DLD1 (cell line): ENCODE results near the gene PTPRD.

Source experiments
- in situ Hi-C: cut with HindIII; loops from 2 replicates; pipeline ENCODE4 v1.10.0; 2017; ENCODE audit warnings: low sequenced_read_pairs

The PTPRD gene

DNA sequence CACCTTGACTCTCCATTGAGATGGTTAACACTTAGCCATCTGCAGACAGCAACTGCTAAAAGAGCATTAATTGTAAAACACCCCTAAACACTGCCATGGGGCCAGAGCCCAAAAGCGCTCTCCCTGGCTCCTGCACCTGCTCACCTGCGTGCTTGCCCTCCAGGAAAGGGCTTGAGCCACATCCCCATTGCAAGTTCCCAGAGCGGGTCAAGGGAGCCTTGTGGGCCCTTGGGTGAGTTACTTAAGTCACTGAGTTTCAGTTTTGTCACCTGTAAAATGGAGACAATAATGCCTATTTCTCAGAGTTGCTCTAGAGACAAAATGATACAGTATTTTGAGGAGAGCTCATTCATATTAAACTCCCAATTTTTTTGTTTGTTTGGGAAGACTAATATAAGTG is 967.8 kb downstream of the PTPRD start:
- in situ Hi-C loops = no loop called here

DNA sequence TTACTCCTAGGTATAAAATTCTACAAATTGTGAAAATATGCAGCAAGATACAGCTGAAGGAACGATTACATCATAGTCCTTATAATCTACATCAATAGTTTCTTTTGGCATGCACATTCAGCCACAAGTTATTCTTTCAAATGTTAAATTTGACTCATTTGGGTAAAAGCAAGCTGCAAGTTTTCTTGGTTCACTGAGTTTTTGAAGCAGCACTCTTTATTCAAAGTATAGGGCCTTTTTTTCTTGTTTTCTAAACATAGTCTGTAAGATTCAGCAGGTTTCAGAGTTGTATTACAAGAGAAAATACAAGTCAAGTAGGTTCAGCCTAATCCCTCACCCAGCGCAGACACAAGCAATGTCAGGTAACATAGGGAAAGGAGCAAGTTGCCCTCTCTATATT is 981.5 kb downstream of the PTPRD start:
- in situ Hi-C loops = no loop called here

DNA sequence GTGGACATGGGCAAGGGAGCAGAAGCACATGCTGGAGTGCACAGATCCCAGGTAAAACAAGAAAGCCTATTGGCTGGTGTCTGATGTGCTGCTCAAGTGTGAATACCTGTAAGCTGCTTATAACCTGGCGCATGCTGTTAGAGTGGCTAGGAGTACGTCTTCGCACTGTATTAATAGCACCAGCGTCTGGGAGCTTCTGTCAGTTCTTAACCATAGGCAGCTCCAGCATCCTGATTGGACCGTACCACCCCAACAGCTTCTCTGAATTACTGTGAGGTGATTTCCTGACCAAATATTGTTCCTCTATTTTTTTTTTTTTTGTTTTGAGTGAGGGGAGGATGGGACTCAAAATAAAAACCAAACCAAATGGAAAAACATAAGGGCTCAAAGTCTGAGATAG is 987.6 kb downstream of the PTPRD start:
- in situ Hi-C loops = no loop called here

DNA sequence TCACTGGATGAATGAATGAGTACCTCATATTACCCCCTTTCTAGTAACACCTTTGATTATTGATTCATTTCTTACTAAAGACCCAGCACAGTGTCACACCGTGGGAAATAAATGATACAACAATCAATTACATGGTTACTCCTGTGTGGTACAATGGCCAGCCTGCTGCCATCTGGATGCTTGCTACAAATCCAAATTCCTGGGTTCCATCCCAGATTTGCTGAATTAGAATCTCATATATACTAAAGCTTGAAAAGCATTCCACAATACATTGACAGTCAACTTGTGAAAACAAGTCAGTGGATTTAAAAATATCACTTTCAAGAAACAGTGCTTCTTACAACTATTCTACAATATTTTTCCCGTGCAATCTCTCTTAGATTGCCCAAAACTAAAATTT is 989.3 kb downstream of the PTPRD start:
- in situ Hi-C loops = no loop called here

DNA sequence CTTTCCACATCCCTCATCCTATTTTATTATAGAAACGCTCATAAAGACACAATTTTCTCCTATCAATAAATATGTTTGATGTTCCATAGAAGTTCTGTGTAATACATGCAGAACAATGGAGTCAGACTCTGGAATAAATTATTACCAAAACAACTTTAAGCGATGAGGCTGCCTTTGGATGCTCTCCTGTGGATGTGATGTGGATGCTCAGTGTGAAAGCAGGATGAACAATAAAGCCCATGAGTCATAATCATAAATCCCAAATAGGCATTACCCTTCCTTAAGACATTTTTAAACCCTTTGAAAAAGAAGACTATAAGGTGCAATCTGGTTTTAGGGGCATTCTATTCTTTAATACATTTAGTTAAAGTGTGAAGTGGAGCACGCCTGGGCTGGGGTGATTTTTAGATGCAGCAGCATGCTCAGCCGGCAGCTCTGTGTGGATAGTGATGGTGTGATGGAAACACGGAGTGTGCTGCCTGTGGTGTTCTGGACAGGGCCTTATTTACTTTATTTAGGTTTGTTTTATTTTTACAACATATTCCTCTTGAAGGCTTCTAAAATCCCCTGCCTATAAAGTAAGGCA is 991.4 kb downstream of the PTPRD start:
- in situ Hi-C loops = no loop called here

DNA sequence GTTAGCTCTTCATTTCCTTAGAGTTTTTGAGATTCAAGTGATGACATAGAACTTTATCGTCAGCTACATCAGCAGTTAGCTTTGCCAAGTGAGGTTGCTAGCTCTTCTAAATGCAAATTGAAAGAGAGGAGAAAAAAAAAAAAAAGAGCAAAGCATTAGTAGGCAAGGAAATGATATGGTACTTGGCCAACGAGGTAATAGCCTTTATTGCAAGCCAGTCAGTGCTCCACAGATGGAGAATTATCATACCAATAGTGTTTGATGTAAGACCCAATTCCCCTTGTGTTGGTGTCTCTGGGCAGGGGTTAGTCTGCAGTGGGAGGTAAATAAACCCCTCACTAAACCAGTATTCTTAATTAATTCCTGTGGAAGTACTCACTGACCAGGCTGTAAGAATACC is 992.1 kb downstream of the PTPRD start:
- in situ Hi-C loops = no loop called here

DNA sequence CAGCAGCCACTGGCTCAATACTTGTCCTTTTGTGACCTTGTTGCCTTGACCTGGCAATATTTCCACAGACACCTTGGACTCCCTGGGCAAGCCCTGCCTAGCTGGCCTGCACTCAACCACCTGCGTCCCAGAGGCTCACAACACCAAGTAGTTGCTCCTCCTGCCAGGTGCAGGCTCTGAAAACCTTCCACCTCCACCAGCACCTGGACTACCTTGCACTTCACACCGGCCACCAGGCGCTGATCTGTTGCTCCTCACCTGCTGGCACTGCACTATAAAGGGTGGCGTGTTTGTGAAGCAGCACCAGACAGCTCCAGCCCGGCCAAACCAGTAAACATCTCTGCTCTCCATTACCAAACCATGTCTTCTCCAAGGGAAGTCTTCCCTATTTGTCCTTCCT is 997.7 kb downstream of the PTPRD start:
- in situ Hi-C loops = no loop called here

DNA sequence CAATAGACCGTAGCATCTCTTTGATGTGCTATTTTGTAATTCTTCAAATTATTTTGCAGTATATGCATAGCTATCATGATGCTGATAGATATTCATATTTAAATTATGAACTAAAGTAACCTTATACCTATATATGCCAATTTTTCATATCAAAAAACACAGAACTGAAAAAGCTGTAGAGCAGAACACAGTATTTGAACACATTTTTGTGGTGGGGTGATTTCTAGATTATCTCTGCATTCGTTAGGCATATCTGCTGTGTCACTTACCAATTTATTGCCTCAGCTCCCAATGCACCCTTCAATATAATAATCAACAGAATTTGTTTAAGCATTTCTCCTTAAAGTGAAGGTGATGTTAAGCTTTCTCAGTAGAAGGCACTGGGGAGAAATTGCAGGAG is 998.2 kb downstream of the PTPRD start:
- in situ Hi-C loops = no loop called here

DNA sequence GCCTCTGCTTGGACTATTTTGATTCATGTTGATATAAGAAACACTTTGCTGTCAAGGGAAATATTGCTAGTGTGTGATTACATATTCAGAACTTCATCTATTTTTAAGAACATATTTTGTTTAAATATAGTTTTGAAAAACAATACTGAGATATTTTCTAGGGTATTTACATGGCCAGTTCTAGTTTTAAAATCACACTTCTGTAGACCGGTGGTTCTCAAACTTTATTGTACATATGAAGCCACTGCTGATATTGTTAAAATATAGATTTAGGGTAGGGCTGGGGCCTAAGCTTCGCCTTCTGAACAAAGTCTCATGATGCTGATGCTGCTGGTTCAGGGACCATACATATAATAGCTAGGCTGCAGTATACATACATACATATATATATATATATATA is 1000.0 kb downstream of the PTPRD start:
- in situ Hi-C loops = no loop called here

DNA sequence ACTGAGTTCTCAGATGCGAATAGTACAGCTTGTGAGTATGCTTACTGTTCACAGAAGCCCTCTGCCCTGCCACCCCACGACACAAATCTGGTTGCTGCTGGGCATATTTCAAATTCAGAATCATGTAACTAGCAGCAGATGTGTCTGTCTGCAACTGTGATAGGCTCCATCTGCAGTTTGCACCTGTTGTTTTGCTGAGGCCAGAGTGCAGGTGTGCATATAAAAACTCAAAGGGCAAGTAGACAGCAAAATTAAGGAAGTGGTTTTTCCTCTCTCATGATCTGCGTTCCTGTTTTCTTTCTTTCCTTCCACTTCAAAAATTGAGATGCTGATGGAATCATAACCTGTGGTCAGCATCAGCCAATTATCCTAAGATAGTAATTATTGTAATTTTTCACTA is 1000.5 kb downstream of the PTPRD start:
- in situ Hi-C loops = no loop called here

DNA sequence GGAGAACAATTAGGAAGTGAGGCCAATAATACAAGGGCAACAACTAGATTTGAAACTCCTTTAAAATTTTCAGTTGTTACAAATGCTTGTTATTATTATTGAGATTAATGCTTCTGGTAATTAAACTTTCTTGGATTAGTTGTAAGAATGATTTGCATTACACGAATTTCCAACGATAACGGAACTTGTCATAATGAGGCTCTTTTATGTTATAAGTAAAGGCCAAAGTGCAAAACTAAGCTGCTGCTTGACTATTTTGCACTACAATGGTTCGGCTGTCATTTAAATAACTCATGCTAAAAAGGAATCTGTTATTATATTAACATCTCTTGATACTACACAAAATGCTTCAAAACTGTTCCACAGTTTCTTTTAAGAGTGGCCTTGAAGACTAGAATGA is 1007.1 kb downstream of the PTPRD start:
- in situ Hi-C loops = no loop called here

DNA sequence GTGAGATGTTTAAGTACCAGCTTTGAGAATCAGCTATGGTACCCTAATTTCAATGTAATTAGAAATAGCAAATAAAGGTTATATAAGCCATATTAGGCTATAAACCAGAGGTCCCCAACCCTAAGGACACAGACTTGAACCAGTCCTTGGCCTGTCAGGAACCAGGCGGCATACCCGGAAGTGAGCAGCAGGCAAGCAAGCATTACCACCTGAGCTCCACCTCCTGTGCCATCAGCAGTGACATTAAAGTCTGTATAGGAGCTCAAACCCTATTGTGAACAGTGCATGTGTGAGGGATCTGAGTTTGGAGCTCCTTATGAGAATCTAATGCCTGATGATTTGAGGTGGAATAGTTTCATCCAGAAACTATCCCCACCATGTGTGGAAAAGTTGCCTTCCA is 1009.5 kb downstream of the PTPRD start:
- in situ Hi-C loops = no loop called here

DNA sequence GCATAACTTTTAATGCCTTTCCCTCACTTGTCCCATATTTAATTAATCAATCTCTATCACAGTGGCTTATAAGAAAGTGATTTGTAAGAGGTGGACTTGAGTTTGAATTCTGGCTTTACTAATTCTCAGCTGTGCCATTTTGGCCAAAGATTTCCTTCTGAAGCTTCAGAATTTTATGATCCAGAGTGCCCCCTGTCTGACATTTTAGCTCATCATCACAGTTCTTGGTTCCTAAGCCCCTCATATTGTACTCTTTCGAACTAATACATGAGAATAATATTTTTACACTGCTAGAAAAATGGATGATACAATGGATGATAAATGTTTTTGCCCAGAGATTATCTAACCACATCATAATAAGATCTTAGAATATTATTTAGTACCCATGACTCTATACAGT is 1014.1 kb downstream of the PTPRD start:
- in situ Hi-C loops = no loop called here

DNA sequence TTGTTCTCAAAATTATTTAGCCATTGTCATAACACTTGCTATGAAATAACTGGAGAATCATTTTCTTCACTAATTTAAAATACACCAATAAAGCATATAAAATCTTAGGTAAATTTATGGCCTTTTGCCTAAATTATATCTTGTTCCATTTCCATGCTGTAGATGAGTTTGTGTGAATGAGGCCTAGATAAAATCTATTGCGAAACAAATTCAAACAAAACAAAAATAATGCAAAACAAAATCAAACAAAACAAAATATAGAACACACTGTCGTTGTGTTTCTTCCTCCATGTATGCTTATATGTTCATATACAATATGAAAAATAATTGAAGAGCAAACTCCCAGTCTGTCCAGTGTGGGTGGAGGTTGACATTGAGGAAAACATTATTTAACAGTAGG is 1020.7 kb downstream of the PTPRD start:
- in situ Hi-C loops = no loop called here

DNA sequence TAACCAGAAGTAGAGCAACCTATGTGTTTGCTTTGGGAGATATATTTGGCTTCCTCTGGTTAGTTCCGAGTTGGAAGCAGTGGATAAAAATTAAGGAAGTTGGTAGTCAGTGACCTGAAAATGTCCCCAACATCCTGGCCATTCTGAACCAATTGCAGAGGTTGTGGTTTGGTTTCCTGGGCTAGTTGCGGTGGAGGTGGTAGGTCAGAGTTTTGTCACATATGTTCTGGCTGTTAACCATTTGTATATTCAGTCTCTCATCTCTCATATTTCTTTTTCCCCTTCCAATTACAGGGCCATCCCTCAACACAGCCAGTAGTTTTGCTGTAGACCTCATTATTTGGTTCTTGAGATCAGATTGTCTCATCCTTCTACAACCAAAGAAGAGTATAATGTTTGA is 1026.9 kb downstream of the PTPRD start:
- in situ Hi-C loops = no loop called here

DNA sequence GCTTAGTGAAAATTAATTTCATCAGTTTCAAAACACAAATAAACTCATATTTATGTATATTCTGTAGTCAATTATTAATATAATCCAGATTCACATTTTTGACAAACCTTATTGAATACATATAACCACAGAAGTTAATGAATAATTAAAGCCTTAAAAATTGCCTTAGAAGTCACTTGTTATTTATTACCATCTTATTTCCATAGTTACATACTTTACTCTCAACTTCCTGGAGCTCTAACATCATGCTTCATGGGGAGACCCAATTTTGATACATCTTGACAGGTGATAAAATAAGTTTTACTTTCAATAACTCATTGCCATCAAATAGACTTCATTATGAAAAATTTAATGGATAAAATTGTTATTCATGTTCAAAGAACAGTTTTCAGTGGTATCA is 1038.7 kb downstream of the PTPRD start:
- in situ Hi-C loops = no loop called here

DNA sequence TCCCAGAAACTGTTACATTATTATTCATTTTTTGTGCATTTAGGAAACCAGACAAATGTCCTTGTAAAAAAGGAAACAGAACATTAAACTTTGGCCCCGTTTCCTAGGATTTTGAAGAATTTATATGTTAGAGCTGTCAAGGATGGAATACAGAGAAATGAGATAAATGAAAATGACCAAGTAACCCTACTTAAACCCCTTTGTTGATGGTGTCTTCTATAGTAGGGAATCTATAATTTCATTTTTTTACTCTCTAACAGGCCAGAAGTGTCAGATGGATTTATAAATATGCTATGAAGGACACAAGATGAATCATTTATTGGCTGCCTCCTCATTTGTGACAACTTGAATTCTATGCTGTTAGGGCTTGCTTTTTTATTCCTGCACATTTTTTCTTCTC is 1047.1 kb downstream of the PTPRD start:
- in situ Hi-C loops = no loop called here

DNA sequence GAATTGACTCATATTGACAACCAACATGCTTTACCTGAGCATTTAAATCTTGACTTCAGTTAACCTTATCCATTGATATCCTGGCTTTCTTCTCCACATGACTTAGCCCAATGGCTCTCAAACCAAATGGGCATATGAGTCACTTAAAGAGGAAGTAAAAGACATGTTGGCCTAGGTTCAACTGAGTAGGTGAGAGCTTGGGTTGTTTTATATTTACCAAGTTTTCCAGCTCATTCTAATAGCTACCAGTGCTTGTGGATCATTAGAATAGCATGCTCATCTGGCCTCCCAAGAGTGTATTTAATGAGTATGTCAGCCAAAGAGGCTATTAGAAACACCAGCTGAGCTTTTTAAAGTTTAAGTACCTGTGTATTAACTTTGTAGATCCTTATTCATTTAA is 1049.0 kb downstream of the PTPRD start:
- in situ Hi-C loops = no loop called here

DNA sequence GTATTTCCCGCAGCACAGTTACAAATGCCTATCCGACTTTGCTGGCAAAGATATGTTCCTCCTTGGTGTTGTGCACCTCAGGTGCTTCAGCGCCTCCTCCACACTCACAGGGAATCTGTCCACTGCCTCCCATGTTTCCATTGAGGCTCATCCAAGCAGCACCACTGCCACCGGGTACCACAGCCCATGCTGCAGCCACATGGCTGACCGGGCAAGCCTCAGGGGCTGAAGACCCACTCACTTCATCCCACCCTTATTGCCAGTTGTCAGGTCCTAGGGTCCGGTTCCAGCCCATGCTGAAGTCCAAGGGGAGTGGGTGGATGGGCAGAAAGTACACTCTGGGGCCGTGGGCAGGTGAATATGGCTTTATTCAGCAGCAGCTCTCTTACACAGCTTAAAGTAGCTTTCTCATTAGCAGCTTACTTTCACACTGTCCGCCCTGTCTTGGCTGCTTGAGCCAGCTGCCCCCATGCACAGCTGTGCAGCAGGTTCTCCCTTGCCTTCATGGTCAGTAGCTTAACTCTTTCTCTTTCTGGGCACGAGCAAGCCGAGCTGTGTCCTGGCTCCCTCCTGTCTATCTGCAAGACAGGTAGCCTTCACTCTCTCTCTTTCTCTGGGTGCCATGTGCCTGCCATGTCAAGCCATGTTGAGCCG is 1052.3 kb downstream of the PTPRD start:
- in situ Hi-C loops = no loop called here

DNA sequence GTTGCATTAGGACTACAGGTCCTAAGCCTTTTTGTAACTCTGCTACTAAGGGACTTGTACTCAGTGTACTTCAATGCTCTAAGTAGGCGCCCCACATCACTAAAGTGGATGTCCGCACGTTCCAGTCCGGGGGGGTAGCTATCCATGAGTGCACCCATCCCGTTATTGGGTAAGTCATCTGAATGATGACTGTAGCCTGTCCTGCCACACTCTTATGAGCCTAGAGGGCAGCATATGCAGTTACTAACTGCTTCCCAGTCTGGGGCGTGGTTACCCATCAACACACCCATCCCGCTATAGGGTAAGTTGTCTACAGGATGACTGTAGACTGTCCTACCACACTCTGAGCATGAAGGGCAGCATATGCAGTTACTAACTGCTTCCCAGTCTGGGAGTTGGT is 1053.9 kb downstream of the PTPRD start:
- in situ Hi-C loops = no loop called here

DNA sequence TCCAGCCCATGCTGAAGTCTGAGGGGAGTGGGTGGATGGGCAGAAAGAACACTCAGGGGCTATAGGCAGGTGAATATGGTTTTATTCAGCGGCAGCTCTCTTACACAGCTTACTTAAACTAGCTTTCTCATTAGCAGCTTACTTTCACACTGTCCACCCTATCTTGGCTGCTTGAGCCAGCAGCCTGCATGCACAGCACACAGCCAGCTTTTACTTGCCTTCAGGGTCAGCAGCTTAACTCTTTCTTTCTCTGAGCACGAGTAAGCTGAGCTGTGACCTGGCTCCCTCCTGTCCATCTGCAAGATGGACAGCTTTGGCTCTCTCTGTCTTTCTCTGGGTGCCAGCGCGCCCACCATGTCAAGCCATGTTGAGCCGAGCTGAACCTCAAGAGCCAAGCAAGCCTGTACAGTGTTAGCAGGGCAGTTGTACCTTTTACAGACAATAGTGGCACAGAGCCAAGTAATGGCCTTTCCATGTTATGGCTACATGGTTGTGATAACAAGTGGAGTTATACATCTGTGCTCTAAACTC is 1054.9 kb downstream of the PTPRD start:
- in situ Hi-C loops = no loop called here

DNA sequence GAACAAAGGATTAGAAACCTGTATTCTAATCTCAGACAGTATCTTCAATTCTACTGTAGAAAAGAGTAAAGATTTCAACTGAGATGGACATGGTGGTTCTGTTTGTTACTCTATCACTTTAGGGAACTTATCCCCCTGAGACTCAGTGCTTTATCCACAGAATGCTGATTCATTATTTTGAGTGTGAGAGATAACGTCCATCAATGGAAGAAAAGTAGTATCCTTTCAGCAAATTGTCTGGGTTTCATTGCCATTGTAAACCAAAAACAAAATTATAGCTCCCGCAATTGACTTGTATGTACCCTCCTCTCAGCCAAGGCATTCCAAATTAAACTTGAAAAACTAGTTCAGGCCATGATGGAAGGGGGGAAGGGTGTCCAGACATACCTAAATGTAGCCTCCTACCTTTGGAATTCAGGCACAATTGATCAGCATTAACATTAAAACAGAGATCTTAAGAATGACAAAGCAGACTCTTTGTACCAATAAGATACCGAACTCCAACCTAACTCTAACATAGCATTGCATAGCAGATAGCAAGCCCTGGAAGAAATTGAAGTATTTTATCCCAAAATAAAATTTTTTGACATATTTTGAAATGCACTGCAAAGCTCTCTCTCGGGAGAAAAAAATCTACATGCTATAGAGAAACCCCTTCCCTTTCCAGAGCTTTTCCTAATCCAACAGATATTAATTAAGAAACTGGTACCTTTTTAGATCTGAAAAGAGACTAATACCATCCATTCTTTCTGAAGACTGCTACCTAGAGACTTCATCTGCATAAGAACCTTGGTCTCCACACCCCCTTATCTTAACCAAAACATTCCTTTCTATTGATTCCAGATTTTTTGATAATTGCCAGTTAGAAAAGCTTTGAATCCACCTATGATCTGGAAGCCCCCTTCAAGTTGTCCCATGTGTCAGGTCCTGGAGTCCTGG is 1055.7 kb downstream of the PTPRD start:
- in situ Hi-C loops = no loop called here
